Testis (tissue), 2 donors: ENCODE measurements around the gene GDPD3.

Experiments used
- CTCF ChIP-seq, 3 experiments: fragments of 450-650 bp in 2 of 3; fragments of 200-600 bp in 1 of 3; sonication (generic) in 1 of 3; IDR thresholded peaks; one replicate each; pipeline ENCODE4 v1.5.1; 2016 to 2019; ENCODE audit warnings: antibody characterized with exemption in 3 of 3, mild to moderate bottlenecking in 2 of 3, moderate library complexity in 1 of 3
- POLR2A ChIP-seq: fragments of 450-650 bp; IDR thresholded peaks from one replicate; pipeline ENCODE4 v1.6.1; 2017; ENCODE audit warnings: antibody characterized with exemption, mild to moderate bottlenecking, moderate library complexity

- TF ChIP-seq POLR2A (no peak), CTCF (IDR thresholded peaks at IDR 0.05) (peak in 2 of 3 experiments; percentile 44 to 48)
These were observed 923 bp downstream of the GDPD3 start for GRCh38 chr16:30112197-30113030.
